HG02798 (cell line): ENCODE data around the gene STPG2.

Source experiments
- ATAC-seq: cut with Tn5 transposase; IDR thresholded peaks from one replicate; pipeline ENCODE4 v1.9.1; 2021; ENCODE audit warnings: mild to moderate bottlenecking; ENCODE audit not compliant: unreplicated experiment, poor library complexity

The STPG2 gene

DNA sequence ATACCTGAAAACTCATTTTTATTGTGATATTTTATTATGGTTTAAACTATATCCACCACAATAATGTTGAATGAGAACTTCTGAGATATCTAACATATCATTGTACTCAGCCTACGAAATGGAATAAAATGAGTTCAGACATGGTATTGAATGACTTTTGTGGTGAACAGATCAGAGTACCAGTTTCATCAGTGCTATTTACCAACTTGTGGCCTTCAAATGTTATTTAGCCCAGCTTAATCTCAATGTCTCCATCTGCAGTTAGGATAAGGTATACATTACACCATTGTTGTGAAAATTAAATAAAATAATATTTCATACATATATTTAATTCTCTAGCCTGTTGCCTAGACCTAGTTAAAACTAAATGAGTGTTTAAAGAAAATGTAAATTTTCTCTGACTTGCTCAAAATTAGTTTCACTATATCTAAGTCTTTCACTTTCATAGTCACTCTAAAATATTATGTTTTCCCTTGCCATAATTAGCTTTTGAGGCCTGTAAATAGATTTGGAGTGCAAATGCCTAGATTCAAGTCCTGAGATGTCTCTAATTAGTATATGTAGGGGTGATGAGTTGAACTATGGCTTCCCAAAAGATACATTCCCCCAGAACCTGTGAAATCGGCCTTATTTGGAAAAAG, 594.2 kb downstream of the STPG2 start:
- ATAC-seq: peak; percentile 63

DNA sequence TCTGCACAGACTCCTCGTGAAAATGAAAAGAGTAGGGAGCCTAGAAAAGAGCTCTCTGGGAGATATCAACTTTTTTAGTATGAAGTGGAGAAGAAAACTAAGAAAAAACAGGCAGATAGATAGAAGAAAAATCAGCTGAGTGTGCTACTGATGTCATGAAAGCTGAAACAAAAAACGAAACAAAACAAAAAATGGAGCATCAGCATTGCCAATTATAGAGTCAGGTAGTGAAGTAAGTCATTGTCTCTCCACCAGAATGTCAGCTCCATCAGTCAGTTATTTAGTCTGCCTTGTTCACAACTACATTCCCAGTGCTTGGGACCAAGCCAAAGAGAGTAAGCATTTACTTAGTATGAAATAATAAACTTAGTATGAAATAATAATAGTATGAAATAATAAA, 595.1 kb downstream of the STPG2 start:
- peak; percentile 44 for ATAC-seq

DNA sequence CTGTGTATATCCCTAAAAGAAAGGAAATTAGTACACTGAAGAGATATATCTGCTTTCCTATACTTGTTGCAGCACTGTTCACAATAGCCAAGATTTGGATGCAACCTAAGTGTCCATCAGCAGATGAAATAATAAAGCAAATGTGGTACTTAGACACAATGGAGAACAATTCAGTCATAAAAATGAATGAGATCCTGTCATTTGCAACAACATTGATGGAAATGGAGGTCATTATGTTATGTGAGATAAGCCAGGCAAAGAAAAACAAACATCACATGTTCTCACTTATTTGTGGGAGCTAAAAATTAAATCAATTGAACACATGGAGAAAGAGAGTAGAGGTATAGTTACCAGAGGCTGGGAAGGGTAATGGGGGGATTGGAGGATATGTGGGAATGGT, 611.9 kb downstream of the STPG2 start:
- no peak for ATAC-seq

DNA sequence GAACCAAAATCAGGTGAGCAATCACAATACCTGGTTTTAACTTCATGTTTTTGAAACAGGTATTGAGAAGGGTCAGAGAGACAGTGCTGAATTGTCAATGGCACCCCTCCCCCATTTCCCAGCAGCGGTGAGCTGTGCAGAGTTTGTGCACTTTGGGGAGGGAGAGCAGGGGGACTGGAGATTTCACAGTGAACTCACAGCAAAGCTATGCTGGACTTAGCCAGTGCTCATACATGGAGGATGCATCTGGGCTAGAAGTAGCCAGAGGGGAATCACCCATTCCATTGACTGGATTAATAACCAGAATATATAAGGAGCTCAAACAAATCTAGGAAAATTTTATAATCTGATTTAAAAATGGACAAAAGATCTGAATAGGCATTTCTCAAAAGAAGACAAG, 612.6 kb downstream of the STPG2 start:
- ATAC-seq: no peak

DNA sequence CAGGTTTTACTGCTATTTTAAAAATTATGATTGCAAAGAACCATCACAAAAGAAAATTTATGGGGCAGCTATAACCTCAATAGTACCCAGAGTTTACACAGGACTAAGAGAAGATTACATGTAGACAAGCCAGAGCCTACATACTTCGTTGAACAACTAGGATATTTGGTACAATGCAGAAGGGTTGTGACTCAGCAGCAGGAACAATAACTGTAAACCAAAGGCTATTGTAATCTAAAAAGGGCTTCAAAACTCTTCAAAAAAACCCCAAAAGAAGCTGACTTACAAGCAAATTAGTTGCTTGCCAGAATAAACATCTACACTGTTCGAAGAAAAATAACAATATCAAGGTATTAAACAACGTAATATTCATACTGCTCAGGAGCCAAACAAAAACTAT, 618.0 kb downstream of the STPG2 start:
- no peak for ATAC-seq

DNA sequence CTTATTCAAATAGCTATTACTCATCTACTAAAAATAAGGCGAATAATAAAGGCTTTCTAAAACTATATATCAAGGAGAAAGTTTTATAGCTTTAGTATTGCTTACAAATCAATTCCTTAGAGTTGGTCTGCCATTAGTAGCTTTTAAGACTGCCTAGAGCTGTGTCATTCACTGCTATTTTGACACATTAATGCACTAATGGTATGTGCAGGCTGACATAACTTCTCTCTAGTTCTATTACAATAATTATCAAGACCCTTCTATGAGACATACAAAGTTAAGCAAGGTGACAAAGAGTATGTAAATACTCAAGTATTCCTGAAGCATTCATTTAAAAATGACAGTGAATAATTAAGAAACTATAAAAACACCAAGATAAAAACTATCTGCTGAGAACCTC, 625.3 kb downstream of the STPG2 start:
- ATAC-seq: no peak

DNA sequence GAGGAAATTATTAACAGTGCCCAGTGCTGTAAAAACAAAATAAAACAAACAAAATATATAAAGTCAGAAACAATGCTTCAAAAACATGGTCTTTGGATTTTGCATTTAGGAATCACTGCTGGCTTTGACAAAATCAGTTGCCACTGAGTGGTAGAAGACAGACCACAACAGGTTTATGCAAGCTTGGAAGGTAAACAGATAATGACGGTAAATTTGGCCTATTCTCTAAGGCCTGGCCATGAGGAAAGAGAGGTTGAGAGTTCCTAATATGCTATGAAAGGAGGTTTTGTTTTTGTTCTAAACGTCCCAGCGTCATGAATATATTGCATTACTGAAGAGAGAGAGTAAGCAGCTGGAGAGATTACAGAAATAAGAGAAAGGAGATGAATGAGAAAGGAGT, 629.4 kb downstream of the STPG2 start:
- ATAC-seq: no peak
